ENCODE data around the gene MAP3K20. TPM values are rescaled to one million over a fixed set of nuclear protein-coding genes. Genes with fewer than 3 reads are reported as not detected.

Gene MAP3K20
- total RNA-seq, 2 donors from 2014 or later: 6.7 to 30.3 TPM

GRCh38 chr2:173311844-173312606, 236.4 kb downstream of the MAP3K20 start:
- DNase-seq (no peak), ATAC-seq (peak; percentile 86)
- intact Hi-C loops (cut with DNase I, micrococcal nuclease): no loop called here
